HepG2 (cell line): ENCODE data around the gene KCNMB2. TPM values are rescaled to one million over a fixed set of nuclear protein-coding genes. Genes with fewer than 3 reads are reported as not detected.

Source experiments
- ATAC-seq: fragments of 200-7000 bp; cut with Tn5 transposase; 3 replicates; pipeline ENCODE4 v1.9.1; 2020; ENCODE audit warnings: mild to moderate bottlenecking, moderate library complexity
- BruUV-seq: library from RNA; stranded (reverse); fragments of 400-500 nt; replicated peaks from 2 replicates; lab custom pipeline; 2021; lab: Mats Ljungman, UMichigan
- CTCF ChIA-PET: fragments of 300-600 bp; formaldehyde crosslinking; extraction: SDS; loops from one replicate; lab custom pipeline; 2021; ENCODE audit warnings: low total read pairs, inconsistent platforms, low intra/inter-chr PET ratio; lab: Yijun Ruan, JAX
- POLR2A ChIA-PET: fragments of 350-600 bp; sonication (Branson Sonifier 250); formaldehyde crosslinking; loops from one replicate; lab custom pipeline; 2020; ENCODE audit warnings: antibody characterized with exemption, inconsistent platforms; lab: Yijun Ruan, JAX
- DNase-seq: peaks from one replicate; pipeline ENCODE4 v3.0.0-alpha.2; 2015; ENCODE audit warnings: low spot score
- FAIRE-seq: peaks from 3 replicates; lab custom pipeline; 2011; peaks lifted over from hg19 to GRCh38; lab: Jason Lieb, UNC
- H2AFZ ChIP-seq: one replicate; pipeline ENCODE4 v1.6.1; 2011; ENCODE audit warnings: low read length, inconsistent platforms
- H3K27ac ChIP-seq: fragments of 300-600 bp; 3 replicates; pipeline ENCODE4 v1.8.0; 2011; ENCODE audit warnings: mixed run types, mild to moderate bottlenecking, mixed read lengths, low read length, inconsistent platforms; ENCODE audit not compliant: insufficient read depth; ENCODE audit errors: extremely low read length
- H3K27me3 ChIP-seq, 2 experiments: fragments of 200-600 bp in 1 of 2; 2 replicates in 1 of 2; 3 replicates in 1 of 2; pipeline versions ENCODE4 v1.6.0 to v1.8.0; 2011; ENCODE audit warnings: low read length in 2 of 2, mild to moderate bottlenecking in 2 of 2, moderate library complexity in 2 of 2, inconsistent platforms in 1 of 2; ENCODE audit not compliant: insufficient read depth in 2 of 2, control insufficient read depth in 1 of 2
- H3K36me3 ChIP-seq, 2 experiments: fragments of 200-600 bp in 1 of 2; replicated peaks in 1 of 2; 2 replicates in 1 of 2; 3 replicates in 1 of 2; pipeline versions ENCODE4 v1.5.1 to v1.8.0; 2011; ENCODE audit warnings: low read length in 2 of 2, inconsistent platforms in 1 of 2; ENCODE audit not compliant: insufficient read depth in 2 of 2, control insufficient read depth in 1 of 2
- H3K4me1 ChIP-seq: 2 replicates; pipeline ENCODE4 v1.5.1; 2012; ENCODE audit warnings: low read length, inconsistent platforms; ENCODE audit not compliant: insufficient read depth
- H3K4me2 ChIP-seq: 2 replicates; pipeline ENCODE4 v1.6.0; 2011; ENCODE audit warnings: low read depth, low read length, inconsistent platforms
- H3K4me3 ChIP-seq, 3 experiments: fragments of 200-600 bp in 1 of 3; sonication (generic), shearing (Covaris generic) in 1 of 3; replicated peaks in 1 of 3; 2 replicates each; pipeline ENCODE4 v1.5.1; 2011 to 2016; ENCODE audit warnings: low read length in 3 of 3, inconsistent platforms in 2 of 3, low read depth in 2 of 3, mild to moderate bottlenecking in 2 of 3, control low read depth in 1 of 3, mixed read lengths in 1 of 3; ENCODE audit not compliant: insufficient read depth in 1 of 3
- H3K79me2 ChIP-seq: one replicate; pipeline ENCODE4 v1.6.1; 2011; ENCODE audit warnings: low read length, inconsistent platforms; ENCODE audit not compliant: insufficient read depth
- H3K9ac ChIP-seq: 2 replicates; pipeline ENCODE4 v1.6.0; 2011; ENCODE audit warnings: mild to moderate bottlenecking, low read depth, low read length, inconsistent platforms; ENCODE audit not compliant: insufficient read depth
- H3K9me3 ChIP-seq: 2 replicates; pipeline ENCODE4 v1.5.1; 2012; ENCODE audit warnings: mild to moderate bottlenecking, low read length
- H4K20me1 ChIP-seq: 2 replicates; pipeline ENCODE4 v1.6.0; 2011; ENCODE audit warnings: inconsistent platforms, mild to moderate bottlenecking, low read length, moderate library complexity; ENCODE audit not compliant: insufficient read depth
- ATF7 ChIP-seq, 2 experiments: fragments of 450-650 bp in 1 of 2; sonication (generic) in 1 of 2; formaldehyde crosslinking in 1 of 2; IDR thresholded peaks; 2 replicates each; pipeline versions ENCODE4 v1.4.0 to v1.6.1; 2016 to 2020; ENCODE audit warnings: antibody characterized with exemption in 1 of 2, mild to moderate bottlenecking in 1 of 2, missing genetic modification reagents in 1 of 2
- CC2D1A ChIP-seq: sonication (generic); formaldehyde crosslinking; IDR thresholded peaks from 2 replicates; pipeline ENCODE4 v1.8.1; 2023; ENCODE audit warnings: mild to moderate bottlenecking, missing genetic modification reagents
- GABPA ChIP-seq, 2 experiments: IDR thresholded peaks; 2 replicates each; pipeline ENCODE4 v1.6.1; 2011 to 2016; ENCODE audit warnings: low read depth in 2 of 2, low read length in 1 of 2, missing biosample characterization in 1 of 2, missing genetic modification characterization in 1 of 2
- NFYC ChIP-seq: IDR thresholded peaks from 2 replicates; pipeline ENCODE4 v1.6.1; 2016; ENCODE audit warnings: missing genetic modification reagents, missing compliant biosample characterization
- PAWR ChIP-seq: sonication (generic); formaldehyde crosslinking; IDR thresholded peaks from 2 replicates; pipeline ENCODE4 v1.4.0; 2020; ENCODE audit warnings: missing genetic modification reagents, mild to moderate bottlenecking, borderline replicate concordance
- POLR2AphosphoS5 ChIP-seq: IDR thresholded peaks from 2 replicates; pipeline ENCODE4 v1.6.1; 2012; ENCODE audit warnings: low read depth, low read length
- RELA ChIP-seq: sonication (generic); formaldehyde crosslinking; IDR thresholded peaks from 2 replicates; pipeline ENCODE4 v1.4.0; 2020; ENCODE audit warnings: missing genetic modification reagents
- RNF219 ChIP-seq: sonication (generic); formaldehyde crosslinking; IDR thresholded peaks from 2 replicates; pipeline ENCODE4 v1.5.0; 2020; ENCODE audit warnings: mild to moderate bottlenecking, missing genetic modification reagents
- SALL1 ChIP-seq: sonication (generic); formaldehyde crosslinking; IDR thresholded peaks from 2 replicates; pipeline ENCODE4 v1.8.0; 2022; ENCODE audit warnings: mild to moderate bottlenecking, missing genetic modification reagents
- SMARCE1 ChIP-seq: fragments of 450-650 bp; IDR thresholded peaks from 2 replicates; pipeline ENCODE4 v1.6.1; 2017; ENCODE audit warnings: borderline replicate concordance
- SMYD3 ChIP-seq: sonication (generic); formaldehyde crosslinking; IDR thresholded peaks from 2 replicates; pipeline ENCODE4 v1.8.1; 2023; ENCODE audit warnings: mild to moderate bottlenecking, missing genetic modification reagents
- SP4 ChIP-seq: sonication (generic); formaldehyde crosslinking; IDR thresholded peaks from 2 replicates; pipeline ENCODE4 v1.8.1; 2023; ENCODE audit warnings: mild to moderate bottlenecking, missing genetic modification reagents
- SYNCRIP ChIP-seq: fragments of 200-400 bp; formaldehyde crosslinking; IDR thresholded peaks from 2 replicates; pipeline ENCODE4 v1.6.1; 2018; ENCODE audit warnings: mild to moderate bottlenecking, low read depth, low read length; ENCODE audit not compliant: insufficient read depth
- ZNF574 ChIP-seq: sonication (generic); formaldehyde crosslinking; IDR thresholded peaks from 2 replicates; pipeline ENCODE4 v1.4.0; 2020; ENCODE audit warnings: missing genetic modification reagents
- ZNF576 ChIP-seq: sonication (generic); formaldehyde crosslinking; IDR thresholded peaks from 2 replicates; pipeline ENCODE4 v1.4.0; 2020; ENCODE audit warnings: mild to moderate bottlenecking, missing genetic modification reagents
- ZNF597 ChIP-seq: sonication (generic); formaldehyde crosslinking; IDR thresholded peaks from 2 replicates; pipeline ENCODE4 v1.5.0; 2020; ENCODE audit warnings: missing genetic modification reagents
- WGBS: methylation state at CpG from one replicate; pipeline ENCODE4 v1.1.6; 2017; ENCODE audit warnings: low lambda C conversion rate; 5-methylcytosine and 5-hydroxymethylcytosine counted together
- in situ Hi-C: cut with HindIII; loops from 2 replicates; pipeline ENCODE4 v1.10.0; 2017; ENCODE audit warnings: low pct_unique_long_range_greater_than_20kb; ENCODE audit not compliant: extremely low pct_ligation_motif_present
- intact Hi-C: fragments of 100-400 bp; cut with micrococcal nuclease; formaldehyde crosslinking; loops from one replicate; pipeline ENCODE4 v1.10.0; 2022; ENCODE audit not compliant: unreplicated experiment
- polyA plus RNA-seq, 8 experiments: library from polyadenylated mRNA; depleted of rRNA in 3 of 8; stranded (reverse) in 7 of 8; unstranded in 1 of 8; fragments of >200 nt; fragmentation: Illumina TruSeq in 4 of 8; extraction: Trizol in 4 of 8; gene quantifications; 2 replicates each; pipeline versions ENCODE4 v1.2.1 to v1.2.3, GENCODE V29; 2011 to 2016; ENCODE audit warnings: low read depth in 4 of 8, missing spikeins in 1 of 8, mixed read lengths in 1 of 8; ENCODE audit not compliant: insufficient read depth in 1 of 8
- total RNA-seq, 5 experiments: library from RNA; depleted of rRNA; stranded (reverse); fragments of >200 nt; fragmentation: Illumina TruSeq; extraction: Trizol; gene quantifications; 2 replicates each; pipeline ENCODE4 v1.2.3, GENCODE V29; 2016; ENCODE audit warnings: low read depth in 1 of 5

Gene KCNMB2
- total and polyA plus RNA-seq, 2 of the 13 experiments (the other 11 are each of a cell fraction or from before 2014, with no cell fraction given) = not detected

- no peak for ATAC-seq
- no peaks in the 10 kb centered on the region for H3K36me3 ChIP-seq
- no peaks in the 10 kb centered on the region for H4K20me1 ChIP-seq
- H3K9me3 ChIP-seq = no peaks in the 10 kb centered on the region
- no peak overlapping the region for H3K27ac ChIP-seq
- intact Hi-C loops (no loop called here), in situ Hi-C loops (no loop called here)
- CTCF ChIA-PET = no interaction called here
- H3K27me3 ChIP-seq = no peaks in the 10 kb centered on the region
- no peak overlapping the region for H3K4me2 ChIP-seq
- 2% methylated on average over 4 of the region's 4 CpGs for WGBS
- POLR2A ChIA-PET = no interaction called here
- no peak overlapping the region for H2AFZ ChIP-seq
- FAIRE-seq = no peak
- no peaks in the 10 kb centered on the region for H3K4me1 ChIP-seq
- BruUV-seq = no TSS peak
- DNase-seq = no peak
- no peak overlapping the region for H3K9ac ChIP-seq
- no peak overlapping the region for H3K4me3 ChIP-seq
- H3K79me2 ChIP-seq = no peaks in the 10 kb centered on the region
- TF ChIP-seq RNF219 (CRISPR knock-in tag) (no peak), SALL1 (CRISPR knock-in tag) (no peak), SMARCE1 (no peak), ZNF597 (no peak), ATF7 (IDR thresholded peaks at IDR 0.05) (no peak), ATF7 (CRISPR knock-in tag; IDR thresholded peaks at IDR 0.05) (no peak), SMYD3 (CRISPR knock-in tag) (no peak), ZNF574 (CRISPR knock-in tag) (no peak), RELA (CRISPR knock-in tag) (no peak), NFYC (no peak), POLR2AphosphoS5 (no peak), PAWR (CRISPR knock-in tag) (no peak), SP4 (no peak), CC2D1A (CRISPR knock-in tag) (no peak), ZNF576 (no peak), SYNCRIP (no peak), GABPA (IDR thresholded peaks at IDR 0.05; ENCODE audit: low read depth, low read length) (no peak), GABPA (CRISPR knock-in tag; IDR thresholded peaks at IDR 0.05; ENCODE audit: low read depth) (no peak)
Observed at GRCh38 chr3:178777718-178778411, 241.6 kb downstream of the KCNMB2 start.
